Right lobe of liver (tissue), 6 donors: ENCODE results near the gene EIF1AY. TPM values are rescaled to one million over a fixed set of nuclear protein-coding genes. Genes with fewer than 3 reads are reported as not detected.
"Not testable (repeated sequence)": the region's sequence is repeated elsewhere in the genome, so short reads cannot be mapped to it uniquely, and the experiment has no call there.

Experiments used
- ATAC-seq, 4 donors: fragments of 200-7000 bp; cut with Tn5 transposase; one replicate each; pipeline ENCODE4 v1.9.1; 2020; ENCODE audit warnings: mild to moderate bottlenecking in 4 of 4, moderate library complexity in 4 of 4
- DNase-seq, 3 donors: peaks; one replicate each; pipeline ENCODE4 v3.0.0-alpha.2; 2020
- H3K27ac ChIP-seq, 3 donors: fragments of 200-600 bp; one replicate each; pipeline ENCODE4 v1.8.0; 2022
- H3K27me3 ChIP-seq, 2 donors: fragments of 200-600 bp; one replicate each; pipeline ENCODE4 v1.8.0; 2022
- H3K36me3 ChIP-seq, 4 donors: fragments of 200-600 bp; sonication (generic) in 1 of 4; one replicate each; pipeline versions ENCODE4 v1.5.1 to v1.8.0; 2017 to 2022; ENCODE audit warnings: control low read depth in 1 of 4
- H3K4me1 ChIP-seq, 4 donors: fragments of 200-600 bp; sonication (generic) in 1 of 4; one replicate each; pipeline versions ENCODE4 v1.5.1 to v1.8.0; 2017 to 2022; ENCODE audit warnings: control low read depth in 1 of 4
- H3K4me3 ChIP-seq, 3 donors: fragments of 200-600 bp; one replicate each; pipeline ENCODE4 v1.8.0; 2022
- H3K9me3 ChIP-seq, 4 donors: fragments of 200-600 bp; sonication (generic) in 1 of 4; one replicate each; pipeline versions ENCODE4 v1.5.1 to v1.8.0; 2017 to 2022; ENCODE audit warnings: control low read depth in 1 of 4
- CTCF ChIP-seq, 4 donors: fragments of 200-600 bp in 3 of 4; fragments of 450-650 bp in 1 of 4; IDR thresholded peaks; one replicate each; pipeline versions ENCODE4 v1.5.1 to v1.8.0; 2016 to 2022; ENCODE audit warnings: antibody characterized with exemption in 4 of 4, mild to moderate bottlenecking in 2 of 4
- POLR2A ChIP-seq: fragments of 450-650 bp; IDR thresholded peaks from one replicate; pipeline ENCODE4 v1.6.1; 2017; ENCODE audit warnings: antibody characterized with exemption, mild to moderate bottlenecking
- WGBS: methylation state at CpG from one replicate; pipeline ENCODE4 v1.1.6; 2018; ENCODE audit warnings: low coverage, low lambda C conversion rate; ENCODE audit not compliant: insufficient coverage; ENCODE audit errors: missing lambda C conversion rate; 5-methylcytosine and 5-hydroxymethylcytosine counted together
- intact Hi-C, 2 donors: fragments of 100-400 bp; cut with DNase I; formaldehyde crosslinking; loops; one replicate each; pipeline versions ENCODE4 v1.11.2 to v1.14.1; 2022
- total RNA-seq, 6 experiments: library from RNA; depleted of rRNA in 2 of 6; stranded (reverse); fragments of >200 nt in 2 of 6; fragmentation: NEBNext Ultra II Directional in 3 of 6; extraction: Animal tissue kit (Norgen Biotek cat#: 25700) in 3 of 6; gene quantifications; one replicate each; pipeline versions ENCODE4 v1.1.0 to v1.2.4, GENCODE V29; 2016 to 2023
- donor health status: DM: no; HTN: yes; CAD: no.
- donor health status: DM: no; HTN: no; CAD: no.
- donor health status: DM: no; HTN: no; CAD: no.
- donor health status: DM: no; HTN: yes; CAD: no.
- donor health status: DM: no; HTN: yes; CAD: no.

EIF1AY gene
- total RNA-seq, 6 experiments from 2014 or later, result 14.8 TPM; not detected in 5

DNA sequence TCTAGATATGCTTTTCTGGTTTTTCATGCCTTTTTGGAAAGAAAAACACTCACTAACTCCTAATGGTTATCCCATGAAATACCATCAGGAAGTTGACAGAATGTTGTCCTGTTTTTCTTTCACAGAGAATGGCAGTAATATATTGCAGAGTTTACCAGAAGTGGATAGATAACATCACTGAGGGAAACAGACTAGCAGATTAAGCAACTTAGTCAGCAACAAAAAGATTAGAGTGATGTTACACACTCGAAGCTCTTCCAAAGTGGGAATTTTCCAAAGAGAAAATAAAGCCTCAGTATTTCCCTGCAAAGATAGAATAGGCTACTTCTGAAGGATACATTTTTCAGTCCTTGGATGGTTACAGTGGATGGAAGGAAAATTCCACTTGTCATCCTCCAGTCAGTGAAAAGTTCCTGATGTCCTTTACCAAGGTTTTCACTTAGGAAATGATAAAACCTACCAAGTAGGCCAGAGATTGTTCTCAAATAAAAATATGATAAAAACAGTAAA is 31.1 kb upstream of the EIF1AY start:
- Histone ChIP-seq H3K27me3 (no peaks in the 10 kb centered on the region), H3K9me3 (no peaks in the 10 kb centered on the region), H3K36me3 (no peaks in the 10 kb centered on the region), H3K4me3 (no peak overlapping the region), H3K27ac (no peak overlapping the region), H3K4me1 (no peaks in the 10 kb centered on the region)
- TF ChIP-seq CTCF (IDR thresholded peaks at IDR 0.05), result no peak
- TF ChIP-seq POLR2A, result no peak
- intact Hi-C loops, result no loop called here
- ATAC-seq (no peak), DNase-seq (no peak)
- no CpG with 5 or more reads among the region's 1 CpG for WGBS

- whole genome bisulfite sequencing, result no CpG with 5 or more reads among the region's 2 CpGs
- DNase-seq, result no peak
- Histone ChIP-seq H3K9me3 (no peaks in the 10 kb centered on the region), H3K4me1 (no peaks in the 10 kb centered on the region), H3K4me3 (no peak overlapping the region), H3K36me3 (no peaks in the 10 kb centered on the region), H3K27me3 (no peaks in the 10 kb centered on the region), H3K27ac (no peak overlapping the region)
- no peak for ATAC-seq
- TF ChIP-seq POLR2A (no peak), CTCF (IDR thresholded peaks at IDR 0.05) (no peak)
- intact Hi-C loops, result no loop called here
These were observed 29.5 kb upstream of the EIF1AY start for GRCh38 chrY:20546071-20546470.

DNA sequence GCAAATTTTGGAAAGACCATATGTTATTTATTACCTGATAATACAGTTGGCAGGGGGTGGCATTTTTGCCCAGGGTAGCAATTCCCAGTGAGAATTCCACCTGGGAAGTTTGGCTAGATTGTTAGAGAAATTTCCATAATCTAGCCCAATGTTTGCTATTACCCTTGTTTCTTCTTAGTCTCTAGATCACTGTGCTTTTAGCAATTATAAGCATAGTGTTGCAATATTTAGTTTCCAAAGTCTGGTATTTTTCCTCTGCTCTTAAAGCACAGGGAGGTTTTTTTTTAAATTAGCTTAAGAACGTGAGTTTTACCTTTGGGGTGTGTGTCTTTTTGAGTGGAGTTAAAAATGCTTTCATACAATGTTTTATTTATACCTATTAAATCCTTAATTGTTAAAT is 26.3 kb upstream of the EIF1AY start:
- ATAC-seq (peak in 1 of 4 donors; percentile 59), DNase-seq (no peak)
- no peaks in the 10 kb centered on the region for H3K4me1 ChIP-seq
- intact Hi-C loops, result no loop called here
- H3K4me3 ChIP-seq, result no peak overlapping the region
- WGBS, result no CpG with 5 or more reads among the region's 1 CpG
- no peaks in the 10 kb centered on the region for H3K36me3 ChIP-seq
- H3K27ac ChIP-seq, result no peak overlapping the region
- H3K9me3 ChIP-seq, result no peaks in the 10 kb centered on the region
- no peaks in the 10 kb centered on the region for H3K27me3 ChIP-seq
- TF ChIP-seq POLR2A, result no peak
- TF ChIP-seq CTCF (IDR thresholded peaks at IDR 0.05), result no peak

DNA sequence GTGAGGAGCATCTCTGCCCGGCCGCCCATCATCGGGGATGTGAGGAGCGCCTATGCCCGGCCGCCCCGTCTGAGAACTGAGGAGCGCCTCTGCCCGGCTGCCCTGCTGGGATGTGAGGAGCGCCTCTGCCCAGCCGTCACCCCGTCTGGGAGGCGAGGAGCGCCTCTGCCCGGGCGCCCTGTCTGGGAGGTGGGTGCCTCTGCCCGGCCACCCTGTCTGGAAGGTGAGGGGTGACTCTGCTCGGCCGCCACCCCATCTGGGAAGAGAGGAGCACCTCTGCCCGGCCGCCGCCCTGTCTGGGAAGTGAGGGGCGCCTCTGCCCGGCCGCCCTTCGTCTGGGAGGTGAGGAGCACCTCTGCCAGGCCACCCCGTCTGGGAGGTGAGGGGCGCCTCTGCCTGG is 23.7 kb upstream of the EIF1AY start:
- Histone ChIP-seq H3K9me3 (no peaks in the 10 kb centered on the region), H3K36me3 (no peaks in the 10 kb centered on the region), H3K4me1 (no peaks in the 10 kb centered on the region), H3K4me3 (no peak overlapping the region), H3K27ac (no peak overlapping the region), H3K27me3 (no peaks in the 10 kb centered on the region)
- ATAC-seq (no peak), DNase-seq (no peak)
- intact Hi-C loops, result no loop called here
- TF ChIP-seq POLR2A (no peak), CTCF (IDR thresholded peaks at IDR 0.05) (no peak)
- WGBS, result no CpG with 5 or more reads among the region's 28 CpGs

DNA sequence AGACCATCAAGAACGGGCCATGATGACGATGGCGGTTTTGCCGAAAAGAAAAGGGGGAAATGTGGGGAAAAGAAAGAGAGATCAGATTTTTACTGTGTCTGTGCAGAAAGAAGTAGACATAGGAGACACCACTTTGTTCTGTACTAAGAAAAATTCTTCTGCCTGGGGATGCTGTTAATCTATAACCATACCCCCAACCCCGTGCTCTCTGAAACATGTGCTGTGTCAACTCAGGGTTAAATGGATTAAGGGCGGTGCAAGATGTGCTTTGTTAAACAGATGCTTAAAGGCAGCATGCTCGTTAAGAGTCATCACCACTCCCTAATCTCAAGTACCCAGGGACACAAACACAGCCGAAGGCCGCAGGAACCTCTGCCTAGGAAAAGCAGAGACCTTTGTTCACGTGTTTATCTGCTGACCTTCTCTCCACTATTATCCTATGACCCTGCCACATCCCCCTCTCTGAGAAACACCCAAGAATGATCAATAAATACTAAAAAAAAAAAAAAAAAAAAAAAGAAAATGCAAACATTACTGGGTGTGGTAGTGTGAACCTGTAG is 22.7 kb upstream of the EIF1AY start:
- H3K4me3 ChIP-seq, H3K27ac ChIP-seq, ATAC-seq, H3K36me3 ChIP-seq, H3K9me3 ChIP-seq, H3K27me3 ChIP-seq, H3K4me1 ChIP-seq, DNase-seq, intact Hi-C loops: not testable (repeated sequence)
- WGBS, result no CpG with 5 or more reads among the region's 10 CpGs
